Activated gamma-delta T cell treated with anti-CD3 and anti-CD28 coated beads, Interleukin-2, amount 50 U/mL, for 16 hours (primary cell): ENCODE measurements around the gene MAST4.
A peak's percentile ranks its signal among the peaks of the same experiment; 100 is the strongest.

Source experiments
- DNase-seq: peaks from one replicate; pipeline ENCODE4 v3.0.0-alpha.2; 2020; ENCODE audit warnings: low read depth

MAST4 gene

DNA sequence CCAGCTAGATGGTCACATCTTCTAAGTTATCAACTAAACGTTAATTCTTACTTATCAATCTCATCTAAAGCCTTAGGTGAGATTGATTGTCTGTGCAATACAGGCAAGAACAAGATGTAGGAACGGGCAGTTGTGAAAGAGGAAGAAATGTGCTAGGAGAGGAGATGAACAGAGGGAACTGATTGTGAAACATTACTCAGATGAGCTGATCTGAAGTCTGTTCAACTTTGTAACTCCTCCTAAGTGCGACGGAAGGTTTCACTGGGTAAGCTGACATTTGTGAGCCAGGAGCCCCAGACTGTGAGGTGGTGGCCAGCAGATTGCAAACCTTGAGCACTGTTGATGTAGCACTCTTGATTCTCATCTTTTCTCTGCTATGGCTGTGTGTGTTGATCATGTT is 396.4 kb downstream of the MAST4 start:
- DNase-seq, result no peak

DNA sequence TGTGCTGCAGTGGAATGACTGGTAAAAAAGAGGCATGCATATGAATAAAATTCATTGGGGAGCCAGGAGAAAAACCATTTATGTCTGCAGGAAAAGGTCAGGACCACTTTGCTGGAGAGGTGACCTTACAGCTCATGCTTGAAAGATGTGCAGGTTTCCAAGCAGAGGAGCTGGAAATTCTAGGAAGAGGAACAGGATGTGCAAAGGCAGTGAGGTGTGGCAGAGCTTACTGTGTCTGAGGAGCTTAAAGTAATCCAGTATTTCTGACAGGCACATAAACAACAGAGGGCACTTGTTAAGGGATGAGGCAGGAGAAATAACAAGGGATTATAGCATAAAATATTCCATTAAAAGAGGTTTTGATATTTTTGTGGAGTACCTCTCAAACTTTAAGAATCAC is 397.3 kb downstream of the MAST4 start:
- no peak for DNase-seq

DNA sequence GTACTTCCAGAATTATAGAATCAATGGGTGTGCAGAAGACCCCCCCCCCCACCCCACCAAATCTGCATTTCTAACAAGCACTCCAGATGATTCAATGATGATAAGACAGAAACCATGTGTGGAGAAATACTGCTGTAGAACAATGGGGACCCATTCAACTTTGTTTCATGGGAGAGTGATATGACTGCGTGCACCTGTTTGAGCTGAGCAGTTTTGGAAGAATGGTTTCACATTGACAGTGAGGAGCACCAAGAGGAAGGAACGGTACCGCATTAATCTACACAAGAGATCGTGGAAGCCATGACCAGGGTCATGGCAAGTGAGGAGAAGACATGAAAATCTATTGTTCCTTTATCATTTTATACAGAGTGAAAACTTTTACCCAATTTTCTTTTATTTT is 397.7 kb downstream of the MAST4 start:
- DNase-seq, result no peak

DNA sequence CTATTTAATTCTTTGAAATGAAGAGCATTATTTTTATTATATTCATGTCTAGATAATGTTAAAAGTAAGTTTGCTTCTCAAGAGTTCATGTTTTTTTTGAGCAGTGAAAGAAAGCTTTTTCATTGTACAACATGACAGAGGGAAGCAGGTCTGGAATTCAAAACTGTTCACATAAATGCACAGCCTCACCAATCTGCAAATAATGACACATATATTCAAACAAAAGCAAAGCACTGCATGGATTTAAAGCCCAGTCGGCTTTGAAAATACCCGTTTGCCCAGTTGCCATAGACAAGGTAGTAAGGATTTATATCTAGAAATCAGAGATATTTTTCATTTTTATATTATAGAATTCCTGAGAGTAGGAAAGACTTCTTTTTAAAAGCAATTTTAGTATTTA is 398.6 kb downstream of the MAST4 start:
- DNase-seq, result no peak

DNA sequence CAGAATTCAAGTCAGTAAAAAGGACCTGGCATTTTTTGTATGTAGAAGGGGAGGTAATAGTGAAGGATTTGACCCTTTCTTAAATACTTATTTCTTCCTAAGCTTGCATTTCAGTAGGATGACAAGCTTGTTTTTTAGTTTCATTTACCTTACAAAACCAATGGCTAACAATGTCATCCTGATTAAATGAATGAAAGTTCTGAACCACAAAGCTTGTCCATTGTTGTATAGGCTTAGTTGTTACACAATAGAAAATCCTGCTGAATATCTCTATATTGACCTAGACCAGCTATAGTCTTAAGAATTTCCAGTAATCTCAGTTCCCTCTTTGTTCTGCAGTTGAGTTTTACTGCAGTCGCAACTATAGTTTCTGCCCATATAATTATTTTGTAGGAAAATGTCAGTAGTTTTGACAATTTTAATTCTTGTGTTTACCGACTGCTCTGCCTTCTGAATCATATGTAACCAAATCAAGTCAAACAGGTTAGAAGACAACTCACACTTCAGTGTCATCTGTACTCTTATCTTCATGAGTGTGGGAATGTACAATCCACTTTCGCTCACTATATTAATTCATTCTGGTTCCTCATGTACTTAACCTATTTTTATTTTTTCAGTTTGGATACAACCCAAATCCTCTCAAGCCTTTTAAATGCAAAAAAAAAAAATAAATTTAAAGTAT is 404.7 kb downstream of the MAST4 start:
- DNase-seq, result no peak

DNA sequence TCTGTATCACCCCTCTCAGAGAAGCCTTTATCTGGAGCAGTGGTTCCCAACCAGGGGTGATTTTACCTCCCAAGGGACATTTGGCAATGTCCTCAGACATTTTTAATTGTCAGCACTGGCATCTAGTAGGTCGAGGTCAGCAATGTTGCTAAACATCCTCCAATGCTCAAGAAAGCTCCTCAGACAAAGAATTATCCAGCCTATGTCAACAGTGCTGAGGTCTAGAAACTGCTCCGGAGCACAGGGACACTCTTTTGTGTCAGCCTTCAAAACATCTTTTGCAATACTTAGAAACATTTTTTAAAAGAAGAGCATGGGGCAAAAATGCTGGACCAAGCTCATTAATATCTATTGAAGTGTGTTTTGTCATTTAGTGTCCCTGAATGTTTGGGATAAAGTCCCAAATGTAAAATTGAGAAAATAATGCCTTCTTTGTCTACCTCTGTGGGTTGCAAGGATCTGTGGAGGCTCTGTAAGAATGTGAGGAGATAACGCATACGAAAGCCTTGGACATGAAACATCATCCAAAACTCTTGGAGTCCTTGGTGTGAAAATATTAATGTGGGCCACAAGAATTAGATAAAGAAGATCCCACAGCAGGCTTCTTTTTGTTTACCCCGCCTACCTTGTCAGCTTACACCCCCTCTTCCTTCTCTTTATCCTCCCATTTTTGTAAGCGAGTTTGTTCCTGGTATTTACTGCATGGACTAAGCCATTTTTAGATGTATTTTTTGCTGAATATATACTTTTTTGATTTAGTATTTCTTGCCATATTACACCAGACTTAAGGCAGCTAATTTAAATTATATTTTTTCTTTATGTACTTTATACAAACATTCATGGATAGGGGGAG is 406.9 kb downstream of the MAST4 start:
- DNase-seq, result no peak

DNA sequence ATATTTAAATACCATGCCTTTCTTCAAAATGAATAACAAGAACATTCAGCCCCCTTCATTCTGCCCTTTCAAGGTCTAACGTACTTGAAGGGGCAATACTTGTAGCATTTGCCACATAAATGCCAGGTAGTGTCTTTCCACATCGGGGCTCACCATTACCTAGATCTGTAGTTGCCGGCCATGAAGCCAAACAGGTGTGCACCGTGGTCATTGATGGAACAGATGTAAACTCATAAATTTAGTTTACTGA is 407.4 kb downstream of the MAST4 start:
- DNase-seq, result no peak

DNA sequence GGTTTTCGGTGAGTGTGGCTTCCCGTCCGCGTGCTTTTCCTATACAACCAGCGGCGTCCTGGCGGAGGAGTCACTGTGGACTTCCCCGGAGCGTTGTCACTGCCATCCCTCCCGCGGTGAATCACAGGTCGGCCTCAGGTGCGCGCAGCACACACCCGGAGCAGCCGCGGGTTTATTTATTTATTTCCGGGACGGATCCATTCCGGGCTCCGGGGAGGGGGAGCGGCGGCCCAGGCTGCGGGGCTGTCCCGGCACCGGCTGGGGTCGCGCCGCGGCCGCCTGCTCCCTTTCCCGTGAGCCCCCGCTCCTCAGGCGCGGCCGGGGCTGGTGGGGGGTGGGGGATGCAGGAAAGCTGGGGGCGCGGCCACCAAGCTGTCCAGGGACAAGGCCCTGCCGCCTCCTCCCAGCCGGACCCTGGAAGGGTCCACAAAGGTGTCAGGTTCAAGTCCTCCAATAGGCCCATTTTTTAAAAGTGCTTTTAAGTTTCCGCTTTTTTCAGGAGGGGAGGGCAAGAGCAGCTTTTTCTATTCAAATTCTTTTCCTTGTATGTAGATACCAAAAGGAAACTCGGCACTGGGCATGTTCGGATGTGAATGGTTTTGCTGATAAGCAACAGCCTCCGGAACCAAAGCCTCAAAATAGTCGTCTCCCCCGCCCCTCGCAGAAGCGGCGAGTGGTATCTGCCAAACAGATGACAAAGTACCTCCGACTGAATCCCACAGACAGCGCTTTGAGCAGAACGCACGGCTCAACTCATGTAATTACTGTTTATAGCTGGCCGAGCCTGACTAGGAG is 407.9 kb downstream of the MAST4 start:
- peak; percentile 76 for DNase-seq

DNA sequence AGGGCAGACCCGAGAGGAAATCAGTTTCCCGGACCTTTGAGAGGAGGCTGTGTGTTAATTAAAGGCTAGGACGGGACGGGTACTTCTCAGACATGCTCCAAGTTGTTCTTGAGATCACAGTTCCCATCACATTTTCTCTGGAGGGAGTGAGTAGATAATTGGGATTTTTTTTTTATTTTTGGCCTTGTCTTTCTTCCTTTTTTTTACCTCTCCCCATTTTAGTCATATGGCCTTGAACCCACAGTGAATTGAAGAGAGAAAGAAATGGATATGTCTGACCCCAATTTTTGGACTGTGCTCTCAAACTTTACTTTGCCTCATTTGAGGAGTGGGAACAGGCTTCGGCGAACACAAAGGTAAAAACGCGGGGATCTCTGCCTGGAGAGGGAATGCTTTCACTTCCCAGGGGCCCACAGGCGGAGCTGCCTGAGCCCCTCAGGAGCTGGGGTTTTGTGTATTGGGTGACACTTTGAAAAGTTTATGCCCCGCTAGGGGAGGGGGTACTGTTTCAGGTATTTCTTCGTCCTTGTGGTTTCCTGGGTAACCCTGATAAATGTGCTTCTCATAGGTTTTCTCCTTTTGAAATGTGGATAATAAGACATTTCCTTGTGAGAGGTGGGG is 408.6 kb downstream of the MAST4 start:
- DNase-seq, result no peak

DNA sequence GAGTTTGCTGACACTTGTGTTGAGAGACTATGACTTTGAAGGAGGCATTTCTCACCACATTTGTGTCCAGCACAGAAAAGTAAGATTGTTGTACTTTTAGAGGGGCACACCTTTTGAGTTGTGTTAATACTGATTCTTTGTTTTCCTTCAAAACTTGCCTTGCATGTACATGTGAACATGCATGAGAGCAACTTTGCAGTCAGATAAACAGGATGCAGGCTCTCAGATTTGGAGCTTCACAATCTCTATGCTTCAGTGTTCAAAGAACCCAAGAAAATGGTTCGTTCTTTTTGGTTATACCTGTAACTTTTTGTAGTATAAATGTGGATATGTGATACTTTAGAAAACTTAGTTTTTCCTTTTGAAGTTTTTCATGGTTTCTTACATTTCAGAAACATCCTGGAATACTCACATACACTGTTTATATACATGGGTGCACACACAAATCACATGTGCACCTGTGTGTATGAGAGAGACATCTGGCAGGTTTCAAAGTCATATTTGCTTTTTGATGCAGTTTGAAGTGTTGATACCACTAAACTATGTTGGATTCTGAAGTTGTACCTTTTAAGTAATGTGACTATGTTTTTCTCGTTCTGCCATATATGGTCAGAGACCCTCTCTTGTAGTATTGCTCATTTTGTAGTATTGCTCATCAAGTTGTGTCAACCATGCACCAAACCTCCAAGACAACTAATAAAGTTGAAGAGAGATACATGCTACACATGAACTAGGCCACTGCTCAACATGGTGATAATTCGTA is 409.7 kb downstream of the MAST4 start:
- no peak for DNase-seq

DNA sequence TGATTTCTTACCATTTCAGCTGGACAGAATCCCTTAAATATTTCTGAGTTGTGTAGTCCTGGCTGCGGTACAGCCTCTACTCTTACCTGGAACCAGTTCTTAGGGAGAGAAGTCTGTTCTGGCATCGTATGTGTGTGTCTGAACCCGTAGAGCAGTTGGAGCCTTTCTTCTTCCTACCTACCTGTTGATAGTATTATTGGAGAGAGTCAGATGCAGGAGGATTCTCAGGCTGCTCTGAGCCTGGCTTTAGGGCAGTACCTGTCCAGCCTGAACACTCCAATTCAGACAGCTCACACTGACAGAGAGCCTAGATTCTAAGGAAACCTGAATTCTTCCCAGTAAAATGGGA is 410.3 kb downstream of the MAST4 start:
- DNase-seq, result no peak

DNA sequence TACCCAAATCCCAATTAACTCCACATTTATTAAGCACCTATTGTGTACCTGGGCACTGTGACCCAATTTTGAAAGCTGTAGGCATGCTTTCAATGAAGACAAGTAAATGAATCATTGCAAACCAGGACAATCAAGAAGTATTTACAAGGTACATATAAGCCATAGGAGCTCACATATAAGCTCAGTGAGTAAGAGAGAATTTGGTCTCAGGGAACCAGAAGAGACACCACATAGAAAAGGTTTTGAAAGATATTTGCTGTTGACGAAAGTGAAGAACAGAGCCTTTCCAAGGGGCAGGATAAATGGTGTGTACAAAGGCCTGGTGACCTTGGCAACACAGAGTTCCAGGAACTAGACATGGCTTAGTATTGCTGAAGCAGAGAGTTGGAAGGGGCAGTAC is 412.8 kb downstream of the MAST4 start:
- no peak for DNase-seq

DNA sequence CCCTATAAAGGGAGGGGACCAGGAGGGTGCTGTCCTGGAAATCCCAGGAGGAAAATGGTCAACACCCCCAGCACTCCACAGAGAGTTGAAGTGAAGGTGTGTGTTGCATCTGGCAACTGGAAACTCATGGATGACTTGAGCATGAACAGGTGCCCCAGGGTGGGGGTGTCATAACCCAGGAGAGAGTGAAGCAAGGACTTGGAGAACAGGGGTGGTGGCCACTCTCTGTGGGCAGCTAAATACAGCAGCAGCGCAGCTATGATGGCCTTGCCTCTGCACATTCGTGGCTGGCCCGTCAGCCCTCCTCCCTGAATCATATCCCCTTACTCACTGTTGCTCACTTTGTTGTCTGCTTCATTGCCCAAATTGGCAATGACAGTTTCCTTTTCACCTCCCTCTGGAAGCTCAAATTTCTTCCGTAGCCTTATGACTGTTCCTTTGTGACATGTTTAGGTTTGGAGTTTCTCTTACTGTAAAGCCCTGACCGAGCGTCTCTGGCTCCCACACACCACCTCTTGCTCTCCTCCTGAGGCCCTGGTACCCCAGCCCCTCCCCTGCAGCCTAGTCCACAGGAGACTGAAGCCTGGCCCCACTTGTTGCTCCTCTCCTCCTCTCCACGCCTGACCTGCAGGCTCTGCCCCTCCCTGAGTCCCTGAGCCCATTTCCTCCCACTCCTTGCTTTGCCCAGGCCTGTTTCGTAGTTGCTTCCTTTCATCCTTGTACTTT is 414.7 kb downstream of the MAST4 start:
- DNase-seq, result no peak

DNA sequence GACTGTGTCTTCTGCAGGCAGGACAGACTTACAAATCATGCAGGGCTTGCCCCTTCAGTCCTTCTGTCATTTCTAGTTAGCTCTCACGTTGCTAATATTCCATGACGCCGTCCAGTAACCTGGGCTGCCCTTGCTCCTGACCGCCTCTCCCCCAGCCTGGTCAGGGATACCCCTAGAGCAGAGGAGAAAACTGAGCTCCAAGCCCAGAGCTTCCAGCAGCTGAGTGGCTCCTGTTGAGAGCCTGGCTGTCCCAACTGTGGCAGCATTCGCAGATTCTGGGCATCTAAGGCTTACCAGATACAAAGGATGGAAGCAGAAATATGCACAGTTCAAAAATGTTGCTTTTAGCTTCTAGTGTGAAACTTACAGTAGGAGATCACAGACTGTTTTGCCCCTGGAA is 415.2 kb downstream of the MAST4 start:
- DNase-seq, result no peak

DNA sequence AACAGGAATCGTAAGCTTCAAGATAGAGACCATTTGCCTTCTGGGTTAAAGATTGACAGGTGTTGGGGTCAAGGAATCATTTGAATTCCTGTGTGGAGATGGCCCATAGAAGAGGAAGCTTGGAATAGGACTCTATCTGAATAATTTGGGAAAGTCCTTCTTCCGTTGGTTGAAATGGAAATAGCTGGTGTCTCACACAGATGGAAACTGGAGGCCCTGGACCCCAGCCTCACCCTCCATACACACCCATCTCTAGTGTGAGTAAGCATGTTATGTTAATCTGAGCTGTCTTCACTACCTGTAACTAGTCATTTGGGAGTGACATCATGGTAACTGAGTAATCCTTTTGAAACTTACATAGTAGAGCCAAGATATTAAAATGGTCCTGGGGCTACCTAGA is 416.0 kb downstream of the MAST4 start:
- no peak for DNase-seq

DNA sequence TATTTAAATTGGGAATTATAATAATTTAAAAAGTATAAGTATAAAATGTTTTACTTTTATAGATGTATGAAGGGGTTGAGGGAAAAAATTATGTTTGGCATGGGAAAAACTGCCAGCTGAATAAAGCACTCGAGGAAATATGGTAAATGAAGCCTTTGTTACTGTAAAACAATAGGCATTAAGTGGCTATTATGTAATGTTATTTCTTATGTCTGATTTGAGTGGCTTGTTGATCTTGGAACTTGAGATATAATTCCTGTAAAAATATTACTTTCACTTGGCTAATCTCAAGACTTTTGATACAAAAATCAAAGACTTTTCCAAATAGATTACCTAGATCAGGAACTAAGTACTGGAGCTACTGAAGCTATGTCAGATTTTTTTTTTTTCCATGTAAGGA is 417.5 kb downstream of the MAST4 start:
- no peak for DNase-seq

DNA sequence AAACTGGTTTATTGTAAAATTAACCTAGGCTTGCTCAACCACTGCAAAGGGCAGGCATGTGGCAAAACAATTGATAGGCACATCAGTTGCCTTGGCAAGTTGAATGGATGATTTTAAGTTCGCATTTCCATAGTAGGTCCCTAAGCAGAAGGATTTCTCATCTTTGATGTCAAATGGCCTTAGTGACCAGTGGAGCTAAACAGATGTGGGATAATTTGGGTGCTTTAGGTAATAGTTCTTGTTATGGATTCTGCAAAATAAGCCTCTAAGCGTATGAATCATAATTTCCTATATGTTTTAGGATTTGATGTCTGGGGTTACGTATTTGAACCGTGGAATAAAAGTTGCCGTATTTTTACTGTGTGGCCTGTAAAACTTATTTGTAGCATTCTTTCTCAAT is 418.0 kb downstream of the MAST4 start:
- no peak for DNase-seq

DNA sequence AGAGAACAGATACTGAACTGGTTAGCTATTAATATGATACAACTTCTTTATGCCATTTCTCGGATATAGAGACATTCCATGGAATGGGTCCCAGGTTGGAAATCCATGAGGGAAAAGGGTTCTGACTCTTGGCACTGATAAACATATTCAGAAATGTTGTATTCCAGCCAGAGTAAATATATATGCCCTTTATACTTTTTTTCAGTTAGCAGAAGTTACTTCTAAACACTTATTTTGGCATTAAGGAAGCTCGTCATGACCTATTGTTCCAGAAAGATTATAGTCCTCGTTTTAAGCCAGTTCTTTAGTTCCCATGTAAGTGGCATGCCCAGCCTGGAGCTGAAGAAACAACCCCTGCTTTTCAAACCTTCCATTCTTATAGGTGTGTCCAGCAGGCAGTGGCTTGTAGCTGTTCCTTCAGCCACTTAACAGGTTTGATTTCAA is 418.8 kb downstream of the MAST4 start:
- no peak for DNase-seq

DNA sequence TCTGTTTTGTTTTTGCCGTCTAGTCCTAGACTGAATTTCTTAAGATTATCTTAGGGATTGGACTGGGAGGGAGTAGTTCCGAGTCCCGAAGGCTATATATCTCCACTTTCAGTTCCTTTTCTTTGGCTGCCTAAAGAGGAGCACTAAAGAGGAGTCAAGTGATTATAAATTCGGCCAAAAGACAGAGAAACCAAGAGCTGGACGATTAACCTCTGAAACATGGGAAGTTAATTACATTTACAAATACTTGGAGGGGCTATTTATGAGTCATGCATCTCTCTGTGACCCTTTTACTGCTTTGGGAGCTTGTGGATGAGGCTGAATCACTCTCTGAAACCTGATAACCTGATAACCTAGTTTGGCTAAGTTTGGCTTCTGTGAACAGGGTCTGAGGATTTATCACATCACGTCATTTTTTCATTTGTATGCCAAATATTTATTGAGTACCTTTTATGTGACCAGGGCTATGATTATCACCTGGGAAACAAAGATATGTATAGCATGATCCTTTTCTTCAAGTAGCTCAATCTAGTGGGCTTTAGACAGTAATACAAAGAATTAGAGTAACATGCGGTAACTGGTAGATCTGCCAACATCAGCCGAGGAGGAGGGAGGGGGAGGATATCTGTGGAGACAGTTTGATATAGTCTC is 419.5 kb downstream of the MAST4 start:
- no peak for DNase-seq

DNA sequence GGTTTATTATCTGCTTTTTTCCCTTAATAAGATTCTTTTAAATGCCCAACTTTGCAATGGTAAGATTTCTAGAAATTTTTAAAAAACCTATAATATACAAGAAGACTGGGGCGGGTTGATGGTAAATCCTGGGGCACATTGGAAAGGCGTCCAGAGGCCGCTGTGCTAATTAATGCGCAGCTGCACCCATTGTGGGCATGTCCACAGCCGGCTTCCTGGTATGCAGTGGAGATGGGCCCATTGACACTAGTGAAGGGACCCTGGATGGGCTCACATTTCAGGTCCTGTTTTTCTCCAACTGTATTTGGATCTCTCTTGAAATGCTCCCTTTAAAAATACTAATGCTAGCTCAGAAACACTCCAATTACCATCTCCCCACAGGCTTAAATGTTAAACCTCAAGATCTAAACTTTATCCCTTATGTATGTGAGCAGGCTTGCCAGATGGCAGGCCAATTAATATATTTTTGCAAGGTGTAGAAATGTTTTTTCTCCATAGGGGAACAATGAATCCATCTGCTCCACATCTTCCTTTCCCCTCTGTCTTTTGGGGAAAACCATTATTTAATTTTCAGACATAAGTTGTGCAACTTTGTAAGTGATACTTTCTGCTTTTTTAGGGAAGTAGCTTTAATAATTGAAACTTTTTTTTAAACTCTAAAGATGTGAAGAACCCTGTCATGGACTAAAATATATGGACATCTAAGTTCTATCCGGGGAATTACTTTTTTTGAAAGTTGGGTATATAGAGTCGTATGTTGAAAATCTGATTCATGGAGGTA is 423.1 kb downstream of the MAST4 start:
- no peak for DNase-seq
